ENCODE data around the gene OSBPL2. TPM values are rescaled to one million over a fixed set of nuclear protein-coding genes. Genes with fewer than 3 reads are reported as not detected.
A peak's percentile ranks its signal among the peaks of the same experiment; 100 is the strongest.

OSBPL2 gene
- total RNA-seq, 5 donors from 2014 or later (not counting 1 experiment from before 2014, with no cell fraction given) = 57.0 to 70.1 (median 63.0) TPM

- no peaks in the 10 kb centered on the region for H3K27me3 Mint-ChIP-seq
- ChIA-PET POLR2A (no interaction called here), CTCF (no interaction called here)
- H3K4me1 ChIP-seq (ENCODE audit: control insufficient read depth in 1 of 2, extremely low read depth in 1 of 2, insufficient read depth in 2 of 2, low read length in 2 of 2) = peaks cover 5 to 49% of the 10 kb centered on the region in 2 experiments
- H3K27ac ChIP-seq (ENCODE audit: low read length) = no peak overlapping the region
- H3K4me3 ChIP-seq (ENCODE audit: control insufficient read depth in 1 of 2, extremely low read depth in 1 of 2, low read length in 1 of 2) = peak overlapping the region; percentile 76 to 83
- DNase-seq (no peak), ATAC-seq (replicated peaks in 1 of 4) (no peak)
- peaks cover 29 to 32% (median 29%) of the 10 kb centered on the region in 3 donors for H3K4me1 Mint-ChIP-seq
- H3K27me3 ChIP-seq (replicated peaks in 1 of 2; ENCODE audit: control insufficient read depth in 2 of 2, extremely low read depth in 1 of 2, insufficient read depth in 2 of 2, low read length in 1 of 2) = peaks cover 0 to 2% of the 10 kb centered on the region in 2 experiments
- no peaks in the 10 kb centered on the region for H3K9me3 Mint-ChIP-seq
- H3K36me3 Mint-ChIP-seq = peaks cover 15% of the 10 kb centered on the region
- 87% methylated on average over 24 of the region's 29 CpGs for WGBS (ENCODE audit: insufficient coverage)
- H3K27ac Mint-ChIP-seq = peak overlapping the region; percentile 74 to 89
- no peaks in the 10 kb centered on the region for H3K9me3 ChIP-seq
- H3K36me3 ChIP-seq (ENCODE audit: control insufficient read depth in 2 of 2, extremely low read depth in 1 of 2, insufficient read depth in 1 of 2, low read length in 1 of 2) = peaks cover 22 to 52% of the 10 kb centered on the region in 2 donors
- H3K4me3 Mint-ChIP-seq = peak overlapping the region; percentile 85 to 97 (median 86)
Observed at GRCh38 chr20:62304331-62305148, 66.2 kb downstream of the OSBPL2 start.

GRCh38 chr20:62305149-62305764 lies 66.9 kb downstream of the OSBPL2 start:
- no peaks in the 10 kb centered on the region for H3K9me3 ChIP-seq
- no peaks in the 10 kb centered on the region for H3K9me3 Mint-ChIP-seq
- ChIA-PET CTCF (no interaction called here), POLR2A (no interaction called here)
- H3K4me3 Mint-ChIP-seq = peak overlapping the region; percentile 85 to 97 (median 86)
- H3K4me3 ChIP-seq (ENCODE audit: control insufficient read depth in 1 of 2, extremely low read depth in 1 of 2, low read length in 1 of 2) = no peak overlapping the region
- DNase-seq (no peak), ATAC-seq (replicated peaks in 1 of 4) (no peak)
- H3K36me3 ChIP-seq (ENCODE audit: control insufficient read depth in 2 of 2, extremely low read depth in 1 of 2, insufficient read depth in 1 of 2, low read length in 1 of 2) = peaks cover 22 to 52% of the 10 kb centered on the region in 2 donors
- H3K27ac Mint-ChIP-seq = no peak overlapping the region
- peaks cover 0 to 2% of the 10 kb centered on the region in 2 experiments for H3K27me3 ChIP-seq (replicated peaks in 1 of 2; ENCODE audit: control insufficient read depth in 2 of 2, extremely low read depth in 1 of 2, insufficient read depth in 2 of 2, low read length in 1 of 2)
- H3K4me1 ChIP-seq (ENCODE audit: control insufficient read depth in 1 of 2, extremely low read depth in 1 of 2, insufficient read depth in 2 of 2, low read length in 2 of 2) = peaks cover 5 to 49% of the 10 kb centered on the region in 2 experiments
- no peaks in the 10 kb centered on the region for H3K27me3 Mint-ChIP-seq
- H3K4me1 Mint-ChIP-seq = peaks cover 29 to 32% (median 29%) of the 10 kb centered on the region in 3 donors
- 84% methylated on average over 15 of the region's 18 CpGs for WGBS (ENCODE audit: insufficient coverage)
- peaks cover 15% of the 10 kb centered on the region for H3K36me3 Mint-ChIP-seq
- H3K27ac ChIP-seq (ENCODE audit: low read length) = no peak overlapping the region

GRCh38 chr20:62305765-62306413 lies 67.6 kb downstream of the OSBPL2 start:
- no peak overlapping the region for H3K27ac Mint-ChIP-seq
- peaks cover 5 to 49% of the 10 kb centered on the region in 2 experiments for H3K4me1 ChIP-seq (ENCODE audit: control insufficient read depth in 1 of 2, extremely low read depth in 1 of 2, insufficient read depth in 2 of 2, low read length in 2 of 2)
- ChIA-PET POLR2A (no interaction called here), CTCF (no interaction called here)
- peaks cover 15% of the 10 kb centered on the region for H3K36me3 Mint-ChIP-seq
- H3K27me3 ChIP-seq (replicated peaks in 1 of 2; ENCODE audit: control insufficient read depth in 2 of 2, extremely low read depth in 1 of 2, insufficient read depth in 2 of 2, low read length in 1 of 2) = peaks cover 0 to 2% of the 10 kb centered on the region in 2 experiments
- no peaks in the 10 kb centered on the region for H3K27me3 Mint-ChIP-seq
- H3K27ac ChIP-seq (ENCODE audit: low read length) = no peak overlapping the region
- DNase-seq = no peak
- no peak overlapping the region for H3K4me3 ChIP-seq (ENCODE audit: control insufficient read depth in 1 of 2, extremely low read depth in 1 of 2, low read length in 1 of 2)
- peak overlapping the region; percentile 50 to 97 (median 57) for H3K4me3 Mint-ChIP-seq
- 90% methylated on average over 29 of the region's 33 CpGs for WGBS (ENCODE audit: insufficient coverage)
- peaks cover 29 to 32% (median 29%) of the 10 kb centered on the region in 3 donors for H3K4me1 Mint-ChIP-seq
- H3K36me3 ChIP-seq (ENCODE audit: control insufficient read depth in 2 of 2, extremely low read depth in 1 of 2, insufficient read depth in 1 of 2, low read length in 1 of 2) = peaks cover 22 to 52% of the 10 kb centered on the region in 2 donors
- no peaks in the 10 kb centered on the region for H3K9me3 Mint-ChIP-seq
- ATAC-seq (replicated peaks in 1 of 4) = no peak
- no peaks in the 10 kb centered on the region for H3K9me3 ChIP-seq

GRCh38 chr20:62306414-62307187 lies 68.3 kb downstream of the OSBPL2 start:
- ChIA-PET CTCF (no interaction called here), POLR2A (interaction anchor here in 1 of 2 donors (0.6 kb wide), 1 partner anchor 16 kb away, joined by 3 read pairs; no protein-coding TSS in a partner anchor)
- H3K27me3 ChIP-seq (replicated peaks in 1 of 2; ENCODE audit: control insufficient read depth in 2 of 2, extremely low read depth in 1 of 2, insufficient read depth in 2 of 2, low read length in 1 of 2) = peaks cover 0 to 2% of the 10 kb centered on the region in 2 experiments
- no peaks in the 10 kb centered on the region for H3K9me3 Mint-ChIP-seq
- no peaks in the 10 kb centered on the region for H3K27me3 Mint-ChIP-seq
- no peak overlapping the region for H3K4me3 Mint-ChIP-seq
- no peak overlapping the region for H3K27ac ChIP-seq (ENCODE audit: low read length)
- no peak overlapping the region for H3K4me3 ChIP-seq (ENCODE audit: control insufficient read depth in 1 of 2, extremely low read depth in 1 of 2, low read length in 1 of 2)
- H3K27ac Mint-ChIP-seq = no peak overlapping the region
- H3K36me3 ChIP-seq (ENCODE audit: control insufficient read depth in 2 of 2, extremely low read depth in 1 of 2, insufficient read depth in 1 of 2, low read length in 1 of 2) = peaks cover 22 to 52% of the 10 kb centered on the region in 2 donors
- H3K36me3 Mint-ChIP-seq = peaks cover 15% of the 10 kb centered on the region
- no peaks in the 10 kb centered on the region for H3K9me3 ChIP-seq
- ATAC-seq (replicated peaks in 1 of 4) (no peak), DNase-seq (no peak)
- WGBS (ENCODE audit: insufficient coverage) = 97% methylated on average over 24 of the region's 27 CpGs
- peaks cover 5 to 45% of the 10 kb centered on the region in 2 experiments for H3K4me1 ChIP-seq (ENCODE audit: control insufficient read depth in 1 of 2, extremely low read depth in 1 of 2, insufficient read depth in 2 of 2, low read length in 2 of 2)
- peaks cover 25 to 26% (median 25%) of the 10 kb centered on the region in 3 donors for H3K4me1 Mint-ChIP-seq

- no peak overlapping the region for H3K27ac Mint-ChIP-seq
Observed at GRCh38 chr20:62307226-62308101, 69.1 kb downstream of the OSBPL2 start.

More at GRCh38 chr20:62307226-62308101, 69.1 kb downstream of the OSBPL2 start:
- Histone ChIP-seq H3K9me3 (no peaks in the 10 kb centered on the region), H3K4me3 (ENCODE audit: control insufficient read depth in 1 of 2, extremely low read depth in 1 of 2, low read length in 1 of 2) (no peak overlapping the region), H3K27me3 (replicated peaks in 1 of 2; ENCODE audit: control insufficient read depth in 2 of 2, extremely low read depth in 1 of 2, insufficient read depth in 2 of 2, low read length in 1 of 2) (peaks cover 0 to 2% of the 10 kb centered on the region in 2 experiments), H3K36me3 (ENCODE audit: control insufficient read depth in 2 of 2, extremely low read depth in 1 of 2, insufficient read depth in 1 of 2, low read length in 1 of 2) (peaks cover 22 to 52% of the 10 kb centered on the region in 2 donors), H3K4me1 (ENCODE audit: control insufficient read depth in 1 of 2, extremely low read depth in 1 of 2, insufficient read depth in 2 of 2, low read length in 2 of 2) (peaks cover 5 to 36% of the 10 kb centered on the region in 2 experiments), H3K27ac (ENCODE audit: low read length) (no peak overlapping the region)
- no peaks in the 10 kb centered on the region for H3K27me3 Mint-ChIP-seq
- ChIA-PET POLR2A (interaction anchor here in 1 of 2 donors (0.6 kb wide), 1 partner anchor 17 kb away, joined by 3 read pairs; no protein-coding TSS in a partner anchor), CTCF (no interaction called here)
- WGBS (ENCODE audit: insufficient coverage) = 97% methylated on average over 37 of the region's 42 CpGs
- H3K4me3 Mint-ChIP-seq = no peak overlapping the region
- ATAC-seq (replicated peaks in 1 of 4) (no peak), DNase-seq (no peak)
- peaks cover 15% of the 10 kb centered on the region for H3K36me3 Mint-ChIP-seq
- H3K4me1 Mint-ChIP-seq = peaks cover 19 to 22% (median 21%) of the 10 kb centered on the region in 3 donors
- H3K9me3 Mint-ChIP-seq = no peaks in the 10 kb centered on the region
